ENCODE measurements around the gene KIF2C.

DNA sequence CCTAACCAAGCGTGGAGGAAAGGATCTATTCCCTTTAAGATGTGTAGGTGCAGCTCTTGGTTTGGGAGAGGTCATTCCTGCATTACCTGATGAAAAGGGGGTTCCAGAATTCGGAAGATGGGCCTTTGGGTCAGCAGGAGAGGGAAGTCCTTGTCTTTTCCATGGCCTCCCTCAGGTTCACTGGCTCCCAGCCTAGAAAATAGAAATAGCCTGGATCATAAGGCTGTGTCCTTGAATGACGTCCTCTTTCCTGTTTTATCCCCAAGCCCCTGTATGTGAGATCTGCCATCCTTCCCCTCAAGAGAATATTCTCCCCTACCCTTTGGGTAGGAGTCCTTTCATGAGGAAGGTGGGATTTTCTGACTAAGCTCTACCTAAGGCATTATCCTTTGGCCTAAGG lies 21.2 kb downstream of the KIF2C start:
- TF ChIP-seq, protein P1, sequence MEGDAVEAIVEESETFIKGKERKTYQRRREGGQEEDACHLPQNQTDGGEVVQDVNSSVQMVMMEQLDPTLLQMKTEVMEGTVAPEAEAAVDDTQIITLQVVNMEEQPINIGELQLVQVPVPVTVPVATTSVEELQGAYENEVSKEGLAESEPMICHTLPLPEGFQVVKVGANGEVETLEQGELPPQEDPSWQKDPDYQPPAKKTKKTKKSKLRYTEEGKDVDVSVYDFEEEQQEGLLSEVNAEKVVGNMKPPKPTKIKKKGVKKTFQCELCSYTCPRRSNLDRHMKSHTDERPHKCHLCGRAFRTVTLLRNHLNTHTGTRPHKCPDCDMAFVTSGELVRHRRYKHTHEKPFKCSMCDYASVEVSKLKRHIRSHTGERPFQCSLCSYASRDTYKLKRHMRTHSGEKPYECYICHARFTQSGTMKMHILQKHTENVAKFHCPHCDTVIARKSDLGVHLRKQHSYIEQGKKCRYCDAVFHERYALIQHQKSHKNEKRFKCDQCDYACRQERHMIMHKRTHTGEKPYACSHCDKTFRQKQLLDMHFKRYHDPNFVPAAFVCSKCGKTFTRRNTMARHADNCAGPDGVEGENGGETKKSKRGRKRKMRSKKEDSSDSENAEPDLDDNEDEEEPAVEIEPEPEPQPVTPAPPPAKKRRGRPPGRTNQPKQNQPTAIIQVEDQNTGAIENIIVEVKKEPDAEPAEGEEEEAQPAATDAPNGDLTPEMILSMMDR (IDR thresholded peaks at IDR 0.05 in 8 of 11, conservative IDR thresholded peaks at IDR 0.05 in 3 of 11), result no peak
- TF ChIP-seq POLR2AphosphoS5 (IDR thresholded peaks at IDR 0.05), result no peak

Measured in spleen (tissue), 7 donors.